ENCODE results near the gene PRKAR2B.

- TF ChIP-seq POLR2A (IDR thresholded peaks at IDR 0.05) (no peak), POLR2AphosphoS5 (IDR thresholded peaks at IDR 0.05) (no peak), EP300 (IDR thresholded peaks at IDR 0.05; ENCODE audit: low read depth) (no peak)
- TF ChIP-seq, protein P1, sequence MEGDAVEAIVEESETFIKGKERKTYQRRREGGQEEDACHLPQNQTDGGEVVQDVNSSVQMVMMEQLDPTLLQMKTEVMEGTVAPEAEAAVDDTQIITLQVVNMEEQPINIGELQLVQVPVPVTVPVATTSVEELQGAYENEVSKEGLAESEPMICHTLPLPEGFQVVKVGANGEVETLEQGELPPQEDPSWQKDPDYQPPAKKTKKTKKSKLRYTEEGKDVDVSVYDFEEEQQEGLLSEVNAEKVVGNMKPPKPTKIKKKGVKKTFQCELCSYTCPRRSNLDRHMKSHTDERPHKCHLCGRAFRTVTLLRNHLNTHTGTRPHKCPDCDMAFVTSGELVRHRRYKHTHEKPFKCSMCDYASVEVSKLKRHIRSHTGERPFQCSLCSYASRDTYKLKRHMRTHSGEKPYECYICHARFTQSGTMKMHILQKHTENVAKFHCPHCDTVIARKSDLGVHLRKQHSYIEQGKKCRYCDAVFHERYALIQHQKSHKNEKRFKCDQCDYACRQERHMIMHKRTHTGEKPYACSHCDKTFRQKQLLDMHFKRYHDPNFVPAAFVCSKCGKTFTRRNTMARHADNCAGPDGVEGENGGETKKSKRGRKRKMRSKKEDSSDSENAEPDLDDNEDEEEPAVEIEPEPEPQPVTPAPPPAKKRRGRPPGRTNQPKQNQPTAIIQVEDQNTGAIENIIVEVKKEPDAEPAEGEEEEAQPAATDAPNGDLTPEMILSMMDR (IDR thresholded peaks at IDR 0.05), result no peak
These were observed 14.7 kb upstream of the PRKAR2B start for GRCh38 chr7:107029764-107030286.

Data from transverse colon (tissue), 4 donors.